NOMO-1 (cell line): Measurements from ENCODE around the gene PCDHA1.

Experiments used
- DNase-seq, 2 experiments: peaks; one replicate each; lab custom pipeline; 2025; ENCODE audit not compliant: unreplicated experiment in 2 of 2; lab: John Stamatoyannopoulos, UW

PCDHA1 gene

DNA sequence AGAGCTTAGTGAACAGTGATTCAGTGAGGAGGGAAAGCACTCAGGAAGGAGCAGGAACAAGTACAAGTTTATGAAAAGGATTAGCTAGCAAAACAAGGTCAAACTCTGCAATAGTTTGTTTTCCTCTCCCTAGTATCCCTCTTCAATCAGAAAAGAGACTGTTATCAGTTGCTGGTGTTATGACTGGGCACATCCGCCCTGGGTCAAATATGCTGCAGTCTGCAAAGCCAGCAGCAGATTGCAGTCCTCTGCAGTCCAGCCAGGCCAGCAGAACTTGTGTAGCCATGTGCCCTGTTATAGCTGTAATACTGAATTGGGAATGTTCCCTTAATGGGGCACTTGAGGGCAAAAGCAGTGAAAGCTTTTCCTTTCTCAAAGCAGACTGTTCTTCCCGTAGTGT, 192.3 kb downstream of the PCDHA1 start:
- DNase-seq = no peak

DNA sequence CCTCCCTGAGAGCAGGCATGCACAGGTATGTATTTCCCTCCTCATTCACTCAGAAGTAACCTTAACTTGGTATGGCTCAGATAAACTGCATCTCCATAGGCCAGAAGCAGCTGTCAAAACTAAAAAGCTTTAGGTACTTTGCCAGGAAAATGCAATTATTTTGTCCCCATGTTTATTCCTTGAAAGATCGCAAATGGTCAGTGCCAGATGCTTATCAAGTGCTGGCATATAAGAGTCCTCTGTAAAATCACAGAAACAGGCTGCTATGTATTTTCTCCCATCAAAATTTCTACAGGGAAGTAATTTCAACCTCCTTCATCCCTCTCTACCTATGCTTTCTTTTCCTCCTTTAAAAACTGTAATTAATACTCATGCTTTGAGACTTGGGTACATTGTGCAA, 193.0 kb downstream of the PCDHA1 start:
- DNase-seq = no peak

DNA sequence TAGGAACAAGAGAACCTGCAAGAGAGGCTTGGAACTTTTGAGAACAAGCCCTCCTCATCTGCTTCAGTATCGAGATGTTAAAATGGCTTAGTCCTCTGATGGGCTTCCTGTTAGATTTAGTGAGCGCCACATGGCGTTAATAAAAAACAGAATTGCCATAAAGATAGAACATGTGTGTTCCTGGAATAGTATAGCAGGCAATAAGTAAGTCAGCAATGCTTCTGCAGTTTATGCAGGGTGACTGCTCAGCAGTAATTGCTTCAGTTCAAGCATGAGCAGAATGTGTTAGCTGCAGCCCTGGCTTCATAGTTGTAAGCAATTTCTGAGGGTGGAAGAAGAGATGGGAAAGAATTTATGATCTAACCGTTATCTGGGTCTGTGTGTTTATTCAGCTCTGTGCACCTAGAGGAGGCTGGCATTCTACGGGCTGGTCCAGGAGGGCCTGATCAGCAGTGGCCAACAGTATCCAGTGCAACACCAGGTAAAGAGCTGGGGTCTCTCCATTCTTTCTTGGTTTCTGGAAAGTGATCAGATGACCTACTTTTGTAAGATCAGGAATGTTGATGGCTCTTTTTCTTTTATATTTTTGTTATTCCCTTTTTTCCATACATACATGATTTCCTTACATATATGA, 196.3 kb downstream of the PCDHA1 start:
- no peak for DNase-seq

DNA sequence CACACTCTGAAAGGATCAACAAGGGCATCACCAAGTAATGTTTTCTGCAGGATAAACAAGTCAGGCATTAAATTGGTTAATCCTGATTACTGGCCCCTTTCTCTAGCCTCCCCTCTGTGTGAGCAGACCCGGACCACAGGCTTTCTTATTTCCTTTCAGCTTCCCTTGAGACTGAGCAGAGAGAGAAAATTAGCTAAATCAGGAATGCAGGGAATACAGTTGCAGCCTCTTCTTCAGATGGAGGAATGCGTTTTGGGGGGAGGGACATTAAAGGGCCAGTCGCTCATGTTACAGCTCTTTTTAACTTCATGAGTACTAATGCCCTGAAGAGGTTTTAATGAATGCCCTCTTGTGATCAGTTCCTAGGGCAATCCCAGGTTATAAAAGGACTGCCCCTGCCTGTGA, 200.2 kb downstream of the PCDHA1 start:
- no peak for DNase-seq

DNA sequence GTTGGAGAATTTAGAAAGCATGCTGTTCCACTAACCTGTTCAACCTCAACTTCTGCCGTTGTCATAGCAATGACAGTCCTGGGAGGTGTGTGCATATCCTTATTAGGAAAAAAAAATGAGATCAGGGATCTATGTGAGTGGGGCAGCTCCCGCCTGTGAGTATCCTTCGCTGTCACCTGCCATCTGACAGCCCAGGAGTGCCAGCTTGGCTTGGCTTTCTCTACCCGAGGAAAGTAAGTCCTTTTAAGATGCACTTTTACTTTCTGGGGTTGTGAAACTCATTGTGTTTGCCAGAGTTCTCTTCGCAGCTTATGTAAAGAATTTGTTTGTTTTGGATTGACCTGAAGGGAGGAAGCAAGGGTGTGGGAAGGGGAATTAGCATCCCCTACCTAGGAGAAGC, 202.2 kb downstream of the PCDHA1 start:
- no peak for DNase-seq

DNA sequence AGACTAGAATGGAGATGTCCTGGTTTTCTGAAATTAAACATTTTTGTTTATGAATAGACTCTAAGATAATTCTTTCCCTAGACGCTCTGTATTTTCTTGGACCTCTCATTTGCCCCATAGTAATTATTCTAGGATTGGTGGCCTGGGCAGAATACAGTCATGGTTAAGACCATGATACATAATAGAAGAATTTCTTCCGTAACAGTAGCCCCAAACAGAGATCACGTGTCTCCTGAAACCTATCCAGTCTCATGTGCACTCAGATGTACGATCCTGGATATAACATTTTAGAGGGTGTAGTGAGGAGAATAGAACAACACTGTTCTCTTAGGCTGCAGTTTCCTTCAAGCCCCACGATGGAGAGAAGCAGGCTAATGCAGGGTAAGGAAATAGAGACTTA, 202.7 kb downstream of the PCDHA1 start:
- DNase-seq = no peak

DNA sequence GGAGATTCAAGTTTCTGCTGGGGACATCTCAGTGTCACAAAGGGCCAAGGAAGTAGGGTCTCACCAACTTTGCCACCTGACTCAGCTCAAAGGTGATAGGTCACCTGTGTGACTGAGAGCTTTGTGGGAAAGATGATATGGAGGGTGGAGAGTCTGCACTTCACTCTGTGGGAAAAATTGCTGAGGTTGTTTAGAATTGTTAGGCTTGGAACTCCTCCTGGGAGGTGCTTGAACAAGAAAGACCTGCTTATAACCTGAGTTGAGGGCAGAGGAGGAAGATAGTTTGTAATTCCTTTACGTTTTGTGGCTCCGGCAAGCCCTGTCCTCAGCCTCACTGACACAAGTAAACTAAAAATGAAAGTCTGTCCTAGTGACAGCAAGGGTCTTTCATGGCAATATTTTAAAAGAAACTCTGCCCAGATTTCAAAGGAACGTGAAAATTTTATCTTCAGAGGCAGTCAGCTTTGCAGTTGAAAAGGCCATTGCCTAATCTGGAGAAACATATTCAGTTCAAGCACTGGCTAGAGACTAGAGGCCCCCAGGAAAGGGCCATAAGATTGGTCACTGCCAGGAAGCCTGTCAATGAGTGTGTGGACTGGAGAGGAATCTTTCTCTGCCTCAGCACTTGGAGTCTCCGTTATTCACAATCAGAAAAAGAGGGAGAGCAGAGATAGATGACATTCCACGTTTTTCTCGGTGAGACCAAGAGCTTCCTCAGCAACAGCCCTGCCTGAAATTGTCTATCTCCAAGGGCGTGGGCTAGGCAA, 203.5 kb downstream of the PCDHA1 start:
- DNase-seq = no peak

DNA sequence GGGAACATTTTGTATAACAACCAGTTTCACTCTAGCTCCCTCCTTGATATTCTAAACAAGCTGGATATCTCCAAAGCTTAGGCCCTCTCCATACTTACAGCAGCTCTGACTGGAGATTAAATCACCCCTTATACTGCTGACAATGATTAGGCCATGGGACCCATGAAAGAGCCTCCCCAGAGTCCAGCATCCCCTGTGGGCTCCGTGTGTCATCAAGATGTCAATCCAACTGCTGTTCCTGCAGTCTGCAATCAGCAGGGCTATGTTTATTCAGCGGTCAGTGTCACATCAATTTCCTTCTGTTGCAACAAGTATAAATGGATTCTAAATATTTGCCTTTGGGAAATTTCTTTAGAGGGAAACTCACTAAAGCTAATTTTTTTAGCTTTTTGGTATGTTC, 206.9 kb downstream of the PCDHA1 start:
- no peak for DNase-seq

DNA sequence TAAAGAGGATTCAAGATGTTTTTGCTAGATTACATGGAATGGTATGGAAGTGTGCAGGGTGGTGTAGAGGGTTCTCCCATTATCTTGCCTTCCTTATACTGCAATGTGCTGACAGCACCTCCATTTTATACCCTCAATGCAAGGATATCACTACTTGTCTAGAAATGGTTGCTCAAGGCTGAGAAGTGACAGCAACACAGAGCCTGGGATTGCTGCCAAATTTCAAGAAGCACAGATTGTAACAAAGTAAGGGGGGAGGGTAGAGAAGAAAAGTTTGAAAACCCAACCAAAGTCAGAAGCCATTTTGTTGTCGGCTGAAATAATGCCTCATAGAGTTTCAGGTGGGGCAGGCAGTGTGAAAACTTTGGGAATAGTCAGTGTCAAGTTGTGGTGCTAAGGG, 210.1 kb downstream of the PCDHA1 start:
- no peak for DNase-seq

DNA sequence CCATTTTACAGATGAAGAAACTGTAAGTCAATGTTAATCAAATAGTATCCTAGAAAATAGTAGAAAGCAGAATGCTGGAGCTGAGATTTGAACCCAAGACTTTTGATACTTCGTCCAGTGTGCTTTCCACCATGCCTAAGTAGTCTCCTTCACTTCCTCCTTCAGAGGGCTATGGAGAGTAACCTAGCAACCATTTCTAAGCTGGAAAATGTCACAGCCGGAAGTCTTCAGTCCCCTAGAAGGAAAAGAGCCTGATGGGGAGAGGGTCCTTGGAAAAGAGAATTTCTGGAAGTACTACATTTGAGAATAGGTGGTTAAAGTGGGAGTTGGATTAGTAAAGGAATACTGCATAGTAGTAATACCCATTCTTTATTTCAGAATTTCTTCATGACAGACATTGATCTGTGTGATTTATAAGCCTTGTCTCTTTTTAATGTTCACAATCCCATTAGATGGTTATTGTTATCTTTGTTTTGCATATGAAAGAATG, 213.0 kb downstream of the PCDHA1 start:
- no peak for DNase-seq

DNA sequence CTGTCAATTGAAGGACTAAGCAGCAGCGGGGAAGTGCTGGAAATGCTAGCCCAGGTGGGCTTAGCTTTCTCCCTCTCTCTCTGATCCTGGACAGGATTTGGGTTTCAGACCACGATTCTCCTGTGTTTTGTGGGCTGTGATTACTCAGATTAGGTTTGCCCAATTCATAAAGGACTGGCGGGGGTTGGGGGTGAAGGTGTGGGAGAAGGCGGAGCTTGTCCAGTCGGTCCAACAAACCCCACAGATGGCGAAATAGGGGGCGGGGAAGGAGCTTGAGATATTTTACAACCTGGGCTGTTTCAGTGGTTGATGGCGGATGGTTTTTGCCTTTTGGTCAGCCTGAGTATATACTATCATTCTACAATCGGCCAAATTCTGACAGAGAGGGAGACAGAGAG, 215.5 kb downstream of the PCDHA1 start:
- no peak for DNase-seq

DNA sequence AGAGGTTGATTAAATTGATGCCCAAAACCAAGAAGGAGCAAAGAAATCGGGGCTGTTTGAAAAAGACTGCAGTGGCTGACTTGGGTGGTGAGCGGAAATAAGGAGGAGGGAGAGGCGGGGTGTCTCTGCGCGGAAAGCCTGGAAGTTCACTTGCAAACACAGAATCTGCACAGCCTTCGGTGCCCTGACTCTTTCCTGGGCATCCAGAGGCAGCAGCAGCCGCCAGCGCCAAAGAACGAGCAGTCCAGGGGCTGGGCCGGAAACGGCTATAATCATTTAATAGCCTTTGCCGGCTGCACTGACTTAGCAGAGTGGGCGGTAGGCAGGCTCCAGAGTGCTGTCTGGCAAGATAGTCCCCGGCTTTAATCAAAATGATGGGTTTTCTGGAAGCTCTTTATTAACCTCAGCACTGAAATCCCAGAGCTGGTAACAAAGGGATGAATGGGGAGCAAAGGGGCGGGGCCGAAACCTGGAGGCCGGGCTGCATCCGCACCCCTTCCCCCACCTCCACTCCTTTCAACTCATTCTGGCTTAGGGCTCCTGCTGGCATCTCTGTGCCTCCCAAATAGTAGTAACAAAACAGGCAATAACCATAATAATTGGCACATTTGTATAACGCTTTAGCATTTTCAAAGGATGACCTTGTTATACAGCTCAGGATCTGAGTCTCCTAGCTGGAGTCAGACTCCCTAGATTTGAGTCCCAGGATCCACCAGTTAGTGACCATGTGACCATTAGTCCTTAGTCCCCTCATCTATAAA, 216.1 kb downstream of the PCDHA1 start:
- DNase-seq = no peak

DNA sequence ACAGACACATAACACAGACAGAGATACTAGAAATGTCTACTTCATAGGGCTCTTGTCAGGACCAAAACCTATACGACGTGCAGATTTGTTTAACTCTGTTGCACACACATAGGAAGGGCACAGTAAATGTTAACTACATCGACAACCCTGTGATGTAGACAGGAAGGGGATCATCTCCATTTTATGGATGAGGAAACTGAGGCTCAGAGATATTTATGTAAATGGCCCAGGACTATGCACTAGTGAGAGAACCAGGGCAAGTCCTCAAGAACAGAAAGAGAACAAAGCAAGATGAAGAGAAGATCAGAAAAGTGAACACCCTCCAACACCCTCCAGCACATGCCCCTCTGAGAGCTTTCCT, 216.6 kb downstream of the PCDHA1 start:
- DNase-seq = no peak

DNA sequence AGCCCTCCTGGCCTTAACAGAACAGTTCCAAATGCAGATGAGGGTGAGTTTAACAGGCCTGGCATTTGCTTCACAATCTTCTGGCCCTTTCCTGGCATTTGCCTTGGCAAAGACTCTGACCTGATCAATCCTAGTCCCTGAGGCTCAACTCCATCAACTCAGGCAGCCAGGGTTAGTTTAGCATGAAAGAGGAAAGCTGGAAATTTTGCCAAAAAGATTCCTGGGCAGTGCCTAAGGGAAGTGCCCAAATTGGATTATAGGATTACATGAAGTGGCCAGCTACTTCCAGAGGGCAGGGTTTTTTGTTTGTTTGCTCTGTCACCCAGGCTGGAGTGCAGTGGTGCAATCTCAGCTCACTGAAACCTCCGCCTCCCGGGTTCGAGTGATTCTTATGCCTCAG, 217.1 kb downstream of the PCDHA1 start:
- no peak for DNase-seq

DNA sequence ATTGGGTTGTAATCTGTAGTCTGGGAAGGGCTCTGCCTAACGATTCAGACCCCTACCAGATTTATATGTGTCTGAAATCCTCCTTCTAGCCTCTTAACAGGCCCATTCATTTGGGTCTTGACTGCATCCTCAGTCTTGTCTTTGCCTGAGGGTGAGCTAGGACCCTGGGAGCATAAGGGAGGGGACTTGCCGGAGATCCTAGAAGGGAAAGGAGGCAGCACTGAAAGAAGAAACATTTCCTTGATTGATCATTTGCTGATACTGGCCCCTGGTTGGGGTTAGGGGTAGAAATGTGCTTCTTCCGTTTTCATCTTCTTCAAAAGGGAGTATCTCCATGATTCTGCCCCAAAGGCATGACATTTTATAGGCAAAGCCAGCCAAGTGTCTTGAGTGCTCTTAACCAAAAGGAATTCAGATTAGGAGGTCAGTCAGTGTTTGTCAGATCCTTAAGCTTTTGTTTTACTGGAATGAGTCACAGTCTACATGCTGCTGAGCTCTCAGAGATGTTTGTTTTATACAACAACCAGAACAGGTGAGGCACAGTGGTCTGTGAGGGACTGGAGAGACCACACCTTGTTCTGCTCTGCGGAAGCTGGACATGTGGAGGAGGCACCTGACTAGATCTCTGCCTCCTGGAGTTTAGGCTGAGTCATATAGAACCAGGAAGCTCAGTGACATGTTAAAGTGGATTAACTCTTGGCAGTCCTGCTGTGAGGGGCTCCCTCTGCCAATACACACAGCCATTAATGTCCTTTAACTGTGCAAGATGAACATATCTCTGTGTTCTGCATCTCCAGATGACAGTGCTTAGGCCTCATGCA, 218.1 kb downstream of the PCDHA1 start:
- no peak for DNase-seq

DNA sequence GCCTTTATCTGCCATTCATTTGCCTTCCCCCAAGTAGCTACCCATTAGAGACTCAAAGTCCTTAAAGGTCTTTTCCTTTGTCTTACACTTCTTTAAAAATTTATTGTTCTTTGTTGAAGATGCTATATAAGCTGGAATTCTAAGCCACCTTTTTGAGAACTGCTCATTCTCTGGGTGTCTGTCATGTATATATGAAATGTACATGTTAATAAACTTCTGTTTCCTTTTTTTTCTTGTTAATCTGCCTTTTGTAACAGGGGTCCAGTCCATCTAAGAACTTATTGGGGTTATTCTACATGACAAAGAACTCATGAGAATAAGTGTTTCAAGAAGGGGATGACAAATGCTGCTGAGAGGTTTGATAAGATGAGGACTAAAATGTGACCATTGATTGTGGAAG, 221.9 kb downstream of the PCDHA1 start:
- no peak for DNase-seq

DNA sequence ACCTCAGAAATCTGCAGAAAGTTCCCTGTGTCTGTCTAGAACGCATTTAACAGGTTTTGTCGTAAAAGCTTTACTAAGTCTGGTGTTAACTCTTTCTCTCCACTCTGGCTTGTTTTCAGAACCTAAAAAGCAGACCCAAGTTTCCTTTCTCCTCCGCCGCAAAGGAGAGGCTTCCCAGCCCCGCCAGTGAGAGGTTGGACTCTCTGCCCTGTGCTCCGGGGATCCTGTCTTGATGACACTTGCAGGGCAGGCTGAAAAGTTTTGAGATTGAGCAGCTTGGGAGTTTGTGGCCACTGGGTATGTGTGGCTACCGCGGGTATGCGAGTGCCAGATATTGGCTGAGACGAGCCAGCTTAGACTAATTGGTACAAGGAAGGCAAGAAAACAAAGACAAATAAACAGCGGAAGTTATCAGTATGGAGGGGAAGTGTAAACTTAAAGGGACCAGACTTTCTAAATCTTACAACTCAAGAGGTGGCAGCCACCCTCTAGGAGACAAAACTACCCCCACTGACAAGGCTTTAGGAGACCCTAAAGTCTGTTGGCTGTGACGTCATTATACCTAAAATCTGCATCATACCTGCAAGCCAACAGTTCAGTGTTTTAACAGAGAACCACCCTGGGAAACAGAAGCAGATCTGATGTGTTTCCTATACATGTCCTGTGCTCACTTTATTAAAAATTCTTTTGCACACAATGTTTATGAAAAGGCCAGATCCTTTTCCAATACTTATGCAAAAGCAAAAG, 224.3 kb downstream of the PCDHA1 start:
- no peak for DNase-seq

DNA sequence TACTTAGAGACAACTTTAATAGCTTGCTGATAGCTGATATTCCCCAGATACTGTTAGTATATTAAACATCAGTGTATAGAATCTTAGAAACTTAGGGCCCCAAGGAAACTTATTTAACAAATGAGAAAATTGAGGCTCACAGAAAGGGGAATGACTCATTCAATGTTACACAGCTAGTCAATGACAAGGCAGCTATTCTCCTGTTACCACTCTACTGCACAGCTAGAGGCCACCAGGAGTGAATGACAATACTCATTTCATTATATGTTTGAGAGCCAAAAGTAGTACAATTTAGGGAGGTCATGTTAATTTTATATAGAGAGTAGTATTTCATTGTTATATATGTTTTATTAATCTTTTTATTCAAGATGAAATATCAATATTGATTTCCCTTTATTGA, 232.0 kb downstream of the PCDHA1 start:
- DNase-seq = no peak

DNA sequence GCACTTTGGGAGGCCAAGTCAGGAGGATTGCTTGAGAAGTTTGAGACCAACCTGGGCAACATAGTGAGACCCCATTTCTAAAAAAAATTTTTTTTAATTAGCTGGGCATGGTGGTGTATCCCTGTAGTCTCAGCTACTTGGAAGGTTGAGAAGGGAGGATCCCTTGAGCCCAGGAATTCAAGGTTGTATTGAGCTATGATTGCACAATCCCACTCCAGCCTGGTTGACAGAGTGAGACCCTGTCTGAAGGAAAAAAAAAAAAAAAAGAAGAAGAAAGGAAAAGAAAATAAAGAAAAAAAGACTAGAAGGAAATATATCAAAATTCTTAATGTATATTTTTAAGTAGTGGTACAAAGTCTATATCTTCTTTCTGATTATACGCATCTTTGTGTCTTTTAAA, 236.4 kb downstream of the PCDHA1 start:
- no peak for DNase-seq

DNA sequence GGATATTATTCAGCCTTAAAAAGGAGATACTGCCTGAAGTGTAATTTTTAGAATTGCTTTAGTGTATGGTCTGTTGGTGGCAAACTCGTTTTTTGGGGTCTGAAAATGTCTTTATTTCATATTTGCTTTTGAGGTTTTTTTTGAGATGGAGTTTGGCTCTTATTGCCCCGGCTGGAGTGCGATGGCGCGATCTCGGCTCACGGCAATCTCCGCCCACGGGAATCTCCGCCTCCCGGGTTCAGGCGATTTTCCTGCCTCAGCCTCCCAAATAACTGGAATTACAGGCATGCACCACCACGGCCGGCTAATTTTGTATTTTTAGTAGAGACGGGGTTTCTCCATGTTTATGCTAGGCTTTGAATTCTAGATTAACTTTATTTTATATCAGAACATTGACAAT, 245.1 kb downstream of the PCDHA1 start:
- DNase-seq = no peak
